HG03280 (cell line): ENCODE results near the gene TM9SF4.

ENCODE experiments used
- ATAC-seq: cut with Tn5 transposase; IDR thresholded peaks from one replicate; pipeline ENCODE4 v1.9.1; 2021; ENCODE audit warnings: mild to moderate bottlenecking, moderate library complexity; ENCODE audit not compliant: unreplicated experiment

The TM9SF4 gene

DNA sequence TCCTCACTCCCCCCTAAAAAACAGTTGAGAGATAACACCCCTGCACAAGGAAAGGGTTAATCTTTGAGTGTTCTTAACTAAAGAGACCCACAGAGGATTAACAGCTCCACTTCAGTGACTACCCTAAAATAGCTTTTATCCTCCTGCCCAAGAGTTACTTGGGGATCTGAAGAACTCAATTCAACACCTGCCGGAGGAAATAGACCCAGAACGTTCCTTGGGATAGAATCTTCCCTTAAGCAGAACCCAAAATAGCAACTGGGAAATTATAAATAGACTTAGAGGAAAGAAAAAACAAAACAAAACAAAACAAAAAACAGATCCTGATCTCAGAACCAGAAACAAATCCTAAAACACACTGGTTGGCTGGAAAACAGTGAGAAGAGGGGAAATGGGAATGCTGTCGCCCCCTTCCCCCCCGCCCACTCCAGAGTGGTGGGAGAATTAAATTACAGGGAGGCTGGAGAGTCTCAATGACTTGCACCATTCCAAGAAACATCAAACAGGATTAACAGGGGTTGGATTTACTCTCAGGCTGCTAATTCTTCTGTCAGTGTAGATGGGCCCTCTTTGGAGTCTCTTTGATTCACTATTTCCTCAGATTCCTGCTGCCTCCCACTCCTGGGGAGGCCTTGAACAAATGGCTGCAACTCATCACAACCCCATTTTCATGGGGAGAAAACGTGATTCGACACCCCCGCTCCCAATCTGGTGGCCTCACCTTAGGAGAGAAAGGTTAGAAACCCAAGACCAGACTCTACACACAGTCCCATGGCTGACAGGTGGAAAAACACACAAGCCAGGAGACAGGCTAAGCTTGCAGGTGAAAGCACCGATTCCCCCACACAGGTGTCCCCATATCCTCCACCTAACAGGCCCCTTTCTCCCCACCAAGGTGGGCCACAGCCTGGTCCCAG is 96.6 kb downstream of the TM9SF4 start:
- no peak for ATAC-seq

DNA sequence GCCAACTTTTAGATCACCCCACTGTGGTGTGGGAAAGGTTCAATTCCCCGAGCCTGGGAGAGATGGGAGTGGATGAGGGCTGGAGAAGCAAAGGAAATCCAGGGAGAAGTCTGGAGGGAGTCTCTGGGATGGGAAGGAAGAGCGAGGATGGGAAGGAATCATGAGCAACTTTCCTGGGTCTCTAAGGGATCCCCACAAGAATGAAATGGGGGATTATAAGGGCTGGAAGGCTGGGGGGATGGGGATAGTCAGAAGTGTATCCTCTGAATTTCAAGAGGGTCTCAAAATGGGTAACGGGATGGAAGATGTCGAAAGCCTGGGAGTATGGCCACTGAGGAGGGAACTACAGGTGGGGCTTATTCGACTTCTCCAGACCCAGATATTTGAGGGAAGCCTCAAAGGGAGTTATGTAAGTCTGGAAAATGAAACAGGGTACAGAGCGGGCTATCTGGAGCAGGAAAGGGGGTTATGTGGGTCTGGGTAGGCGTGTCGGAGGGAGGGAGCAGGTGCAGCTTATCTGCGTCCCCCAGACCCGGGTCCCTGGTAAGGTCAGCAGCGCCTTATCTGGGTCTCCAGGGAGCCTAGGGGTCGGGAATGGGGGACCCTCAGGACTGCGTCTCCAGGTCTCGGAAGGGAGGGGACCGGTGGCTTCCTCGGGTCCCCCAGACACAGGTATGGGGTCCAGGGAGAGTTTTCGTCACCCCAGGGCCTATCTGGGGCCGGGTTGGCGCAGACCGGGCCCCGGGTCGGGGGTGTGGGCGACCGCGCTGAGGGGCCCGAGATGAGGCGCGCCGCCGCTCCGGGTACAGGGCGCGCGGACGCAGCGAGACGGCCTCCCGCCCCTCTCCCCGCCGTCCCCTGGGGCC is 97.5 kb downstream of the TM9SF4 start:
- ATAC-seq: no peak

DNA sequence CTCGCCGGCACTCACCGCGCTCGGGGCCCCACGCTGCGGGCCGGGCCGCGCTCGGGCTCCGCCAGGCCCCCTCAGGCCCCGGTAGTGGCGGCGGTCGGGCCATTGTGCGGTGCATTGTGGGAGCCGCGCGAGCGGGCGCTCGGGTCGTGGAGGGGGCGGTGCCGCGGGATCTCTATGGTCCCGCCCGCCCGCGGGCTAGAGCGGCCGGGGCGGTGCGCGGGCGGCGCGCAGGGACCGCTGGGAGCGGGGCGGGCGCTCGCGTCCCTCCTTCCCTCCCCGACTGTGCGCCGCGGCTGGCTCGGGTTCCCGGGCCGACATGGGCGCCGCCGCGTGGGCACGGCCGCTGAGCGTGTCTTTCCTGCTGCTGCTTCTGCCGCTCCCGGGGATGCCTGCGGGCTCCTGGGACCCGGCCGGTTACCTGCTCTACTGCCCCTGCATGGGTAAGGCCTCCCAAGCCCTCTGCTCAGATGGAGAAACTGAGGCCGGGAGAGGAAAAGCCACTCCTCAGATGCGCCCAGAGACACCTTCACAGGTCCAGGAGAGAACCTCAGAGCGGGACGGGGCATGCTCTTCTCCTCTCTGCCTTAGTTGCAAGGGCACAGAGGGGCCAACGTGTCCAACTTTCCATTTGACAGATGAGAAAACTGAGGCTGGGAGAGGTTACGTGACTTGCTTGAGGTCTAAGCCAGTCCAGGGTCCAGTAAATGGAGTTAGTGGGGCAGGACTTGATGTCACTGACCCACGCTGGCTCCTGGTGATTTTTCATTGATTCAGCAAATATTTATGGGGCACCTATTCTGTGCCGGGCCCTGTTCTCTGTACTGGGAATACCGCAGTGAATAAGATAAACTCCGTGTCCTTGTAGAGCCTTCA is 98.3 kb downstream of the TM9SF4 start, which contains the start of the genes PLAGL2 and POFUT1:
PLAGL2 (minus strand) TSS at position 118 of the 873 bp plus-strand sequence. CDS start 5,565 bp downstream, outside the sequence.
POFUT1 (plus strand) TSS at position 255 of the 873 bp plus-strand sequence; CDS start at position 317, 62 bp downstream.
- peak; percentile 93 for ATAC-seq

DNA sequence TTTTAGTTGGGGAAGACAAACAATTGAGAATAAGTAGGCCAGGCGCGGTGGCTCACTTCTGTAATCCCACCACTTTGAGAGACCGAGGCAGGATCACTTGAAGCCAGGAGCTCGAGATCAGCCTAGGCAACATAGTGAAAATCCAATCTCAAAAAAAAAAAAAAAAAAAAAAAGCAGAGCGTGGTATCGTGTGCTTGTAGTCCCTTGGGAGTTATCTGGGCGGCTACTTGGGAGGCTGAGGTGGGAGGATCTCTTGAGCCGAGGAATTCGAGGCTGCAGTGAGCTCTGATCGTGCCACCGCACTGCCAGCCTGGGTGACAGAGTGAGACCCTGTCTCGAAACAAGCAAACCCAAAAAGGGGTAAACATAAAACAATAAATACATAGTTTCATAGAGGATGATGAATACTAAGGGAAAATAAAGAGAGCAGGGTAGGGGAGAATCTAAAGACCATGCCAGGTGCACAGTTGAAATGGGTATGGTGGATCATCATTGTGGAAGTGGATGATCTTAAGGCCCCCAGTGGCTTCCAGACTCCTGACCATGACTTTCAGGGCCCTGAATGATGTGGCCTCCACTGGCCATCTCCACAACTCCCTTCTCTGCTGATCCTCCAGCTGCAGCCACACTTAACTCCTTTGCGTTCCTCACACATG is 99.1 kb downstream of the TM9SF4 start:
- ATAC-seq: no peak

DNA sequence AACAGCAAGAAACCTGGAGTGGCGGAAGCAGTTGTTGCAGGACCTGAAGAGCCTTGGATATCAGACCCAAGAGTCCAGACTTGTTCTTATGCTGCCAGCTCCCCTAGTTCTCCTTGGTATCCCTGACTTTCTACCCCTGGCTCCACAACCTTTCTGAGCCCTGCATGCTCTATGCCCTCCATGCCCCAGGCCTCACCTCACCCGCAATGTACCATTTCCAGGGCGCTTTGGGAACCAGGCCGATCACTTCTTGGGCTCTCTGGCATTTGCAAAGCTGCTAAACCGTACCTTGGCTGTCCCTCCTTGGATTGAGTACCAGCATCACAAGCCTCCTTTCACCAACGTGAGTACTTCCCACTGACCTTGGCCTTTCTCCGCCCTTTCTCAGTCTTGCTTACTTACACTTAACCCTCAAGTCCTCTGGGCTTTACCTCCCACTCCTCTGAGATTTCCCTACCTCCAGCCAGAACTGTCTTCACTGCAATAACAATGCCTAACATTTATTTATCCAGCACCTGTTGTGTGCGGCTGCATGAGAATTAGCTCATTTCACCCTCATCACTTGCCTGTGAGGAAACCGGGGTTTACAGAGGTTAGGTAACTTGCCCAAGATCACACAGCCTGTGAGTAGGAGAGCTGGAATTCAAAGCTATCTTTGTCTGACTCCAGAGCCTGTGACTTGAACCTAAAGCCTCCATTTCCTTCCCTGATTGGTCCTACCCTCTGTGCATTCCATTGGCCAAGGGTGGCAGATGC is 100.5 kb downstream of the TM9SF4 start:
- ATAC-seq: no peak

DNA sequence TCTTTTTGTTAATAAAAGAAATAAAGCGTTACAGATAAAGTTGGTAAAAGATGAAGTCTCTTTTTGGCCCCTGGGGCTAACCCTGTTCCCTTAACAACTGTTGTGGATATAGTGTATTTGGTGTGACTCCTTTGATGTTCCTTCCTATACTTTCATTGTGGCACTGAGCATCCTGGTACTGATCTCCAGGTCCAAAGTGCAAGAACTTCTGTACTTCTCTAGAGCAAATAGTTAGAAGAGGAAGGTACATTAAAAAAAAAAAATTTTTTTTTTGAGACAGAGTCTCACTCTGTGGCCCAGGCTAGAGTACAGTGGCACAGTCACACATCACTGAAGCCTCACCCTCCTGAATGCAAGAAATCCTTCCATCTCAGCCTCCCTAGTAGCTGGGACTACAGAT is 104.4 kb downstream of the TM9SF4 start:
- ATAC-seq: no peak

DNA sequence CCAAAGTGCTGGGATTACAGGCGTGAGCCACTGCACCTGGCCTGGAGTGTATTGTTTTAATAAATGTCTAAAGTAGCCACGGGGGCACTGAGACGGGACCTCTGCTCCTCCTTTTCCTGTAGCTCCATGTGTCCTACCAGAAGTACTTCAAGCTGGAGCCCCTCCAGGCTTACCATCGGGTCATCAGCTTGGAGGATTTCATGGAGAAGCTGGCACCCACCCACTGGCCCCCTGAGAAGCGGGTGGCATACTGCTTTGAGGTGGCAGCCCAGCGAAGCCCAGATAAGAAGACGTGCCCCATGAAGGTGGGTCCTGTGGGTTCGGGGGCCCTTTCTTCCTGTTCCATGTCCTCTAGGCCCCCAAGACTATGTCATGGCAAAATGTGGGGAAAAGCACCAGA is 105.6 kb downstream of the TM9SF4 start:
- ATAC-seq: no peak

DNA sequence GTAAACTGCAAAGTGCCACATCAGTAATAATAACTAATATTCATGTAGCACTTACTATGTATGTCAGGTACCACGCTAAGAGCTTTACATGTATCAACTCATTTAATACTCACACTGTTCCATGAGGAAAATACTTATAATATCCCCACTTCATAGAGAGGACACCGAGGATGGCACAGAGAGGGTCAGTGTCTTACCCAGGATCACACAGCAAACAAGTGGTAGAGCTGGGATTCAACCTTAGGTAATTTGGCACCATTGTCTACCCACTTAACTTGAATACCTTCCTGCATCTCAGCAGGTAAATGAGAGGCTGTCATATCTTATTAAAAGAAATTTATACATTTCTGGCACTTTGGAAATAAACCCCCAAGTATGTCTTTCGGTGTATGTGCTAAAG is 106.2 kb downstream of the TM9SF4 start:
- ATAC-seq: no peak

DNA sequence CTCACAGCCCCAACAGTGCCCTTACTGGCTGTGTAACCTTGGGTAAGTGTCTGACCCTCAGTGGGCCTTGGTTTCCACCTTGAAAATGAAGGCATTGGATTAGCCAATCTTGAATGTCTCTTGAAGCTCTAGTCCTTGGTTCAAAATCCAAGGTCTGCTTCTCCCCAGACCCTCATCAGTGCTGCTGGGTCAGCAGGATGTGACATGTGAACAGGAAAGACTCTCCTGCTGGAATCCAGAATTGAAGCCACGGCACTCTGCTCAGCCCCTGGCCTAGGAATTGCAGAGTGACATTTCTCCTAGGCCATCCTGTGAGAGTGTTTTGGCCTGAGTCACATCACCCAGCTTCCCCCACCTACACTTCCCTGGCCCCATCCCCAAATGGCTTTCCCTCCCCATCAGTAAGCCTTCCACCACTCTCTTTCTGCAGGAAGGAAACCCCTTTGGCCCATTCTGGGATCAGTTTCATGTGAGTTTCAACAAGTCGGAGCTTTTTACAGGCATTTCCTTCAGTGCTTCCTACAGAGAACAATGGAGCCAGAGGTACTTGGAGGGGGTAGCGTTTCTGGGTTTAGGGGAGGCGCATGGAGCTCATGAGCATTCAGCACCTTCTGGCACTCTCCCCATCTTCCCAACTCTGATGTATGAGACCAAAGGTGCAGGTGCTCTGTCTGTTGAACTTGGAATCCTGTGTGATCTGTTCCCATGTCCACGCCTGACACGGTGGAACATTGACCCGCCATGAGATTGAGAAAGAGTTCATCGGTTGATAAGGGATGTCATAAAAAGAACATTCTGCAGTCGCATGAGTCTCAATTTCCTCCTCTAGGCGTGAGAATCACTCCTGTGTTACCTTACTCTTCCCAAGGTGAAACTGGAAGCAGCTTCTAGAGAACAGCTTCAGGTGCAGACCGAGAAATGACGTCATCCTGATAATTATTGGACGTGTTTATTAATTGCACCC is 106.9 kb downstream of the TM9SF4 start:
- no peak for ATAC-seq
